ENCODE results near the gene CFAP157. TPM values are rescaled to one million over a fixed set of nuclear protein-coding genes. Genes with fewer than 3 reads are reported as not detected.

Gene CFAP157
- total RNA-seq, 1 donor from 2014 or later = 0.24 TPM

GRCh38 chr9:127731938-127732337 lies 25.1 kb downstream of the CFAP157 start:
- H3K4me3 Mint-ChIP-seq (ENCODE audit: unreplicated experiment) = no peak overlapping the region
- H3K36me3 Mint-ChIP-seq (ENCODE audit: unreplicated experiment) = no peaks in the 10 kb centered on the region
- no peak for DNase-seq (ENCODE audit: extremely low spot score, unreplicated experiment)
- no peaks in the 10 kb centered on the region for H3K9me3 Mint-ChIP-seq (ENCODE audit: unreplicated experiment)
- H3K27me3 Mint-ChIP-seq (ENCODE audit: unreplicated experiment) = no peaks in the 10 kb centered on the region
- no peak for TF ChIP-seq CTCF (IDR thresholded peaks at IDR 0.05)
- no peak overlapping the region for H3K27ac Mint-ChIP-seq (ENCODE audit: unreplicated experiment)
- peaks cover 11% of the 10 kb centered on the region for H3K4me1 Mint-ChIP-seq (ENCODE audit: unreplicated experiment)

- H3K27me3 Mint-ChIP-seq (ENCODE audit: unreplicated experiment) = no peaks in the 10 kb centered on the region
- TF ChIP-seq CTCF (IDR thresholded peaks at IDR 0.05) = no peak
- H3K36me3 Mint-ChIP-seq (ENCODE audit: unreplicated experiment) = no peaks in the 10 kb centered on the region
- no peaks in the 10 kb centered on the region for H3K9me3 Mint-ChIP-seq (ENCODE audit: unreplicated experiment)
- no peak overlapping the region for H3K4me3 Mint-ChIP-seq (ENCODE audit: unreplicated experiment)
- peaks cover 11% of the 10 kb centered on the region for H3K4me1 Mint-ChIP-seq (ENCODE audit: unreplicated experiment)
- no peak for DNase-seq (ENCODE audit: extremely low spot score, unreplicated experiment)
- H3K27ac Mint-ChIP-seq (ENCODE audit: unreplicated experiment) = no peak overlapping the region
Observed at GRCh38 chr9:127732444-127732843, 25.7 kb downstream of the CFAP157 start.

- Mint-ChIP-seq H3K27me3 (ENCODE audit: unreplicated experiment) (no peaks in the 10 kb centered on the region), H3K4me3 (ENCODE audit: unreplicated experiment) (peak overlapping the region; percentile 33), H3K9me3 (ENCODE audit: unreplicated experiment) (no peaks in the 10 kb centered on the region), H3K27ac (ENCODE audit: unreplicated experiment) (peak overlapping the region; percentile 23), H3K4me1 (ENCODE audit: unreplicated experiment) (peaks cover 11% of the 10 kb centered on the region), H3K36me3 (ENCODE audit: unreplicated experiment) (peaks cover 3% of the 10 kb centered on the region)
- no peak for TF ChIP-seq CTCF (IDR thresholded peaks at IDR 0.05)
- no peak for DNase-seq (ENCODE audit: extremely low spot score, unreplicated experiment)
Observed at GRCh38 chr9:127733614-127734013, 26.8 kb downstream of the CFAP157 start.

- Mint-ChIP-seq H3K27ac (ENCODE audit: unreplicated experiment) (peak overlapping the region; percentile 59), H3K4me3 (ENCODE audit: unreplicated experiment) (peak overlapping the region; percentile 78), H3K4me1 (ENCODE audit: unreplicated experiment) (peaks cover 11% of the 10 kb centered on the region), H3K9me3 (ENCODE audit: unreplicated experiment) (no peaks in the 10 kb centered on the region), H3K27me3 (ENCODE audit: unreplicated experiment) (no peaks in the 10 kb centered on the region), H3K36me3 (ENCODE audit: unreplicated experiment) (peaks cover 6% of the 10 kb centered on the region)
- DNase-seq (ENCODE audit: extremely low spot score, unreplicated experiment) = no peak
- no peak for TF ChIP-seq CTCF (IDR thresholded peaks at IDR 0.05)
Observed at GRCh38 chr9:127734247-127734746, 27.5 kb downstream of the CFAP157 start.

GRCh38 chr9:127734747-127735529 lies 28.1 kb downstream of the CFAP157 start, which contains the start of gene TOR2A:
TOR2A (minus strand) TSS chr9:127735294; CDS start chr9:127735270, 24 bp downstream.
- Mint-ChIP-seq H3K36me3 (ENCODE audit: unreplicated experiment) (peaks cover 6% of the 10 kb centered on the region), H3K9me3 (ENCODE audit: unreplicated experiment) (no peaks in the 10 kb centered on the region), H3K4me3 (ENCODE audit: unreplicated experiment) (peak within 1 kb of the TSS; percentile 78), H3K27me3 (ENCODE audit: unreplicated experiment) (no peaks in the 10 kb centered on the region), H3K4me1 (ENCODE audit: unreplicated experiment) (peaks cover 11% of the 10 kb centered on the region), H3K27ac (ENCODE audit: unreplicated experiment) (peak within 1 kb of the TSS; percentile 84)
- peak; percentile 99 for DNase-seq (ENCODE audit: extremely low spot score, unreplicated experiment)
- peak; percentile 98 for TF ChIP-seq CTCF (IDR thresholded peaks at IDR 0.05)
